ENCODE measurements around the gene SEMA3D. TPM values are rescaled to one million over a fixed set of nuclear protein-coding genes. Genes with fewer than 3 reads are reported as not detected.

Gene SEMA3D
- total and polyA plus RNA-seq, 4 donors: 0.18 to 1.2 (median 0.72) TPM

- Histone ChIP-seq H3K4me3 (ENCODE audit: low read depth in 1 of 3, low read length in 3 of 3) (no peak overlapping the region), H3K27ac (ENCODE audit: low read depth in 1 of 2, low read length in 2 of 2) (no peak overlapping the region), H3K4me1 (ENCODE audit: control insufficient read depth in 4 of 4, insufficient read depth in 4 of 4, low read length in 3 of 4) (no peaks in the 10 kb centered on the region), H3K9me3 (ENCODE audit: control insufficient read depth in 4 of 4, low read length in 3 of 4) (no peaks in the 10 kb centered on the region), H3K9ac (ENCODE audit: low read depth in 1 of 2, low read length in 2 of 2) (no peak overlapping the region), H3K36me3 (ENCODE audit: control insufficient read depth in 4 of 4, insufficient read depth in 3 of 4, low read depth in 1 of 4, low read length in 3 of 4) (no peaks in the 10 kb centered on the region), H3K27me3 (ENCODE audit: control insufficient read depth in 4 of 4, insufficient read depth in 4 of 4, low read length in 3 of 4) (no peaks in the 10 kb centered on the region)
- no peak for TF ChIP-seq TAF1 (conservative IDR thresholded peaks at IDR 0.05)
- TF ChIP-seq FOXA1 (IDR thresholded peaks at IDR 0.05): no peak
- 67% methylated on average over 6 of the region's 6 CpGs for WGBS
- no peak for DNase-seq (ENCODE audit: low spot score)
Measured at GRCh38 chr7:85090143-85090542, 96.7 kb downstream of the SEMA3D start.

DNA sequence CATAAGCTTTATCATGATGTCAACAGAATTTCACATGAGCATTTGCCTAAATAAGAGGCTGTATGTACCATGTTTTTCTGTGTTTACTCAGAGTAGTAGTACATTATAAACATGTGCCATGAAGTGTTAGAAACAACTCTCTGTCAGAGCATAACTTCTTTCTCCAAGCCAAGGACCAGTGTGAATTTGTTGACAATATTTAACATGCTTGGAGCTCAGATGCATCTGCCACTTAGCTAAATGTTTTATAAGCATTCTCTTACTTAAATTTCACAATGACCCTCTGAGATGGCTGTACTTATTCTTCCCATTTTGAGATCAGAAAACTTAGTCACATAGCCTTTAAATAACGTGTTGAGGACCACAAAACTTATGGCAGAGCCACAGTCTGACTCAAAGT lies 105.0 kb downstream of the SEMA3D start:
- no peaks in the 10 kb centered on the region for H3K9me3 ChIP-seq (ENCODE audit: control insufficient read depth in 4 of 4, low read length in 3 of 4)
- no peak for DNase-seq (ENCODE audit: low spot score)
- TF ChIP-seq HNF4G (IDR thresholded peaks at IDR 0.05) (no peak), HNF4A (conservative IDR thresholded peaks at IDR 0.05) (no peak), GABPA (IDR thresholded peaks at IDR 0.05 in 1 of 2, conservative IDR thresholded peaks at IDR 0.05 in 1 of 2) (no peak), NR2F2 (IDR thresholded peaks at IDR 0.05) (no peak), FOXA2 (IDR thresholded peaks at IDR 0.05) (no peak), YY1 (IDR thresholded peaks at IDR 0.05) (no peak), ATF3 (IDR thresholded peaks at IDR 0.05) (no peak), RAD21 (IDR thresholded peaks at IDR 0.05) (no peak), JUND (IDR thresholded peaks at IDR 0.05) (no peak), EGR1 (IDR thresholded peaks at IDR 0.05; ENCODE audit: low read depth in 2 of 2) (no peak), FOXA1 (IDR thresholded peaks at IDR 0.05) (no peak)
- TF ChIP-seq, protein P1, sequence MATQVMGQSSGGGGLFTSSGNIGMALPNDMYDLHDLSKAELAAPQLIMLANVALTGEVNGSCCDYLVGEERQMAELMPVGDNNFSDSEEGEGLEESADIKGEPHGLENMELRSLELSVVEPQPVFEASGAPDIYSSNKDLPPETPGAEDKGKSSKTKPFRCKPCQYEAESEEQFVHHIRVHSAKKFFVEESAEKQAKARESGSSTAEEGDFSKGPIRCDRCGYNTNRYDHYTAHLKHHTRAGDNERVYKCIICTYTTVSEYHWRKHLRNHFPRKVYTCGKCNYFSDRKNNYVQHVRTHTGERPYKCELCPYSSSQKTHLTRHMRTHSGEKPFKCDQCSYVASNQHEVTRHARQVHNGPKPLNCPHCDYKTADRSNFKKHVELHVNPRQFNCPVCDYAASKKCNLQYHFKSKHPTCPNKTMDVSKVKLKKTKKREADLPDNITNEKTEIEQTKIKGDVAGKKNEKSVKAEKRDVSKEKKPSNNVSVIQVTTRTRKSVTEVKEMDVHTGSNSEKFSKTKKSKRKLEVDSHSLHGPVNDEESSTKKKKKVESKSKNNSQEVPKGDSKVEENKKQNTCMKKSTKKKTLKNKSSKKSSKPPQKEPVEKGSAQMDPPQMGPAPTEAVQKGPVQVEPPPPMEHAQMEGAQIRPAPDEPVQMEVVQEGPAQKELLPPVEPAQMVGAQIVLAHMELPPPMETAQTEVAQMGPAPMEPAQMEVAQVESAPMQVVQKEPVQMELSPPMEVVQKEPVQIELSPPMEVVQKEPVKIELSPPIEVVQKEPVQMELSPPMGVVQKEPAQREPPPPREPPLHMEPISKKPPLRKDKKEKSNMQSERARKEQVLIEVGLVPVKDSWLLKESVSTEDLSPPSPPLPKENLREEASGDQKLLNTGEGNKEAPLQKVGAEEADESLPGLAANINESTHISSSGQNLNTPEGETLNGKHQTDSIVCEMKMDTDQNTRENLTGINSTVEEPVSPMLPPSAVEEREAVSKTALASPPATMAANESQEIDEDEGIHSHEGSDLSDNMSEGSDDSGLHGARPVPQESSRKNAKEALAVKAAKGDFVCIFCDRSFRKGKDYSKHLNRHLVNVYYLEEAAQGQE (IDR thresholded peaks at IDR 0.05): no peak
- TF ChIP-seq, protein P2, sequence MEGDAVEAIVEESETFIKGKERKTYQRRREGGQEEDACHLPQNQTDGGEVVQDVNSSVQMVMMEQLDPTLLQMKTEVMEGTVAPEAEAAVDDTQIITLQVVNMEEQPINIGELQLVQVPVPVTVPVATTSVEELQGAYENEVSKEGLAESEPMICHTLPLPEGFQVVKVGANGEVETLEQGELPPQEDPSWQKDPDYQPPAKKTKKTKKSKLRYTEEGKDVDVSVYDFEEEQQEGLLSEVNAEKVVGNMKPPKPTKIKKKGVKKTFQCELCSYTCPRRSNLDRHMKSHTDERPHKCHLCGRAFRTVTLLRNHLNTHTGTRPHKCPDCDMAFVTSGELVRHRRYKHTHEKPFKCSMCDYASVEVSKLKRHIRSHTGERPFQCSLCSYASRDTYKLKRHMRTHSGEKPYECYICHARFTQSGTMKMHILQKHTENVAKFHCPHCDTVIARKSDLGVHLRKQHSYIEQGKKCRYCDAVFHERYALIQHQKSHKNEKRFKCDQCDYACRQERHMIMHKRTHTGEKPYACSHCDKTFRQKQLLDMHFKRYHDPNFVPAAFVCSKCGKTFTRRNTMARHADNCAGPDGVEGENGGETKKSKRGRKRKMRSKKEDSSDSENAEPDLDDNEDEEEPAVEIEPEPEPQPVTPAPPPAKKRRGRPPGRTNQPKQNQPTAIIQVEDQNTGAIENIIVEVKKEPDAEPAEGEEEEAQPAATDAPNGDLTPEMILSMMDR (IDR thresholded peaks at IDR 0.05; ENCODE audit: low read depth, low read length, missing input control): no peak
- 31% methylated on average over 1 of the region's 1 CpG for WGBS
- no peak overlapping the region for H3K9ac ChIP-seq (ENCODE audit: low read depth in 1 of 2, low read length in 2 of 2)
- no peaks in the 10 kb centered on the region for H3K27me3 ChIP-seq (ENCODE audit: control insufficient read depth in 4 of 4, insufficient read depth in 4 of 4, low read length in 3 of 4)
- no peak overlapping the region for H3K27ac ChIP-seq (ENCODE audit: low read depth in 1 of 2, low read length in 2 of 2)
- H3K4me1 ChIP-seq (ENCODE audit: control insufficient read depth in 4 of 4, insufficient read depth in 4 of 4, low read length in 3 of 4): no peaks in the 10 kb centered on the region
- H3K36me3 ChIP-seq (ENCODE audit: control insufficient read depth in 4 of 4, insufficient read depth in 3 of 4, low read depth in 1 of 4, low read length in 3 of 4): no peaks in the 10 kb centered on the region
- no peak overlapping the region for H3K4me3 ChIP-seq (ENCODE audit: low read depth in 1 of 3, low read length in 3 of 3)

DNA sequence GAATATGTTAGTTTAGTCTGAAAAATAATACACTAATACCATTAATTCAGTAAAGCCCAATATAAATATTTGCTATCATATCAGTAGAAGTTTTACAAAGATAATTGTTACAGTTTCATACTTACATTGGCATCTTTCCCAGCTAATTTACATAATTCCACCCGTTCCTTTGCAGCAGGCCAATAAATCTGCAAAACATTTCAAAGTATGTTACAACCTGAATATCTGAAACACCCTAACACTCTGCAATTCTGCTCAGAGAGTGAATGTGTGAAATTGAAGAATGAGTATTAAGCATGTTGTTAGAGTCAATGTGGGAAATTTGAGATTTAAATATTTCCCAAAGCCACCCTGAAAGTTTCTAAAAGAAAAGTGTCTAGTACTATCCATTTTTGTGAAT lies 105.5 kb downstream of the SEMA3D start:
- TF ChIP-seq JUND (IDR thresholded peaks at IDR 0.05) (no peak), RXRA (IDR thresholded peaks at IDR 0.05) (no peak), ZBTB33 (IDR thresholded peaks at IDR 0.05) (no peak), FOXA2 (IDR thresholded peaks at IDR 0.05) (no peak), MAX (IDR thresholded peaks at IDR 0.05) (no peak), GABPA (IDR thresholded peaks at IDR 0.05 in 1 of 2, conservative IDR thresholded peaks at IDR 0.05 in 1 of 2) (no peak), EGR1 (IDR thresholded peaks at IDR 0.05; ENCODE audit: low read depth in 2 of 2) (no peak), HNF4A (conservative IDR thresholded peaks at IDR 0.05) (no peak)
- WGBS: 36% methylated on average over 1 of the region's 1 CpG
- Histone ChIP-seq H3K27me3 (ENCODE audit: control insufficient read depth in 4 of 4, insufficient read depth in 4 of 4, low read length in 3 of 4) (no peaks in the 10 kb centered on the region), H3K4me1 (ENCODE audit: control insufficient read depth in 4 of 4, insufficient read depth in 4 of 4, low read length in 3 of 4) (no peaks in the 10 kb centered on the region), H3K9me3 (ENCODE audit: control insufficient read depth in 4 of 4, low read length in 3 of 4) (no peaks in the 10 kb centered on the region), H3K36me3 (ENCODE audit: control insufficient read depth in 4 of 4, insufficient read depth in 3 of 4, low read depth in 1 of 4, low read length in 3 of 4) (no peaks in the 10 kb centered on the region), H3K4me3 (ENCODE audit: low read depth in 1 of 3, low read length in 3 of 3) (no peak overlapping the region), H3K27ac (ENCODE audit: low read depth in 1 of 2, low read length in 2 of 2) (no peak overlapping the region), H3K9ac (ENCODE audit: low read depth in 1 of 2, low read length in 2 of 2) (no peak overlapping the region)
- no peak for DNase-seq (ENCODE audit: low spot score)

All from liver (tissue), 9 donors.